ENCODE data around the gene LRRIQ1. TPM values are rescaled to one million over a fixed set of nuclear protein-coding genes. Genes with fewer than 3 reads are reported as not detected.

The LRRIQ1 gene
- total and polyA plus RNA-seq, 2 of the 8 experiments (the other 6 are each of a cell fraction or from before 2014, with no cell fraction given), result 0.24 to 0.76 TPM

DNA sequence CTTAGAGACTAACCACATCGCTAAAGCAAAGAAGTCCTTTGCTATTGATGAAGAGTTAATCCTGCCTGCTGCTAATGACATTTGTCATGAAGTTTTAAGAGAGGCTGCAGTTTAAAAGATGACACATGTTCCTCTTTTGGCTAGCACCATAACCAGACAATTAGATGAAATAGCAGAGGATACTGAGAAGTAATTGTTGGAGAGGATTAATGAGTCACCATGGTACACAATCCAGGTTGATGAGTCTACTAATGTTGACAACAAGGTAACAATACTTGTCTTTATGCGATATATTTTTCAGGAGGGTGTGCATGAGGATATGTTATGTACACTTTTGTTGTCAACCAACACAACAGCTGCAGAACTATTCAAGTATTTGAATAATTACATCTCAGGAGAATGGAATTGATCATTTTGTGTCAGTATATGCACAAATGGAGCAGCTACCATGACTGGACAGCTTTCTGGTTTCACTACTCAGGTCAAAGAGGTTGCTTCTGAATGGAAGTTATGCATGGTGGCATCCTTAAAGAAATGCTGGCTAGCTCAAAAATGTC lies 56.7 kb downstream of the LRRIQ1 start:
- Histone ChIP-seq H3K14ac (ENCODE audit: insufficient read length) (no peak overlapping the region), H3K27ac (ENCODE audit: low read depth, low read length) (no peak overlapping the region), H3K27me3 (replicated peaks in 1 of 4; ENCODE audit: control insufficient read depth in 3 of 4, extremely low read depth in 1 of 4, insufficient read depth in 3 of 4, low read length in 3 of 4) (no peaks in the 10 kb centered on the region), H2BK120ac (replicated peaks; ENCODE audit: low read depth, low read length) (no peak overlapping the region), H3K18ac (ENCODE audit: extremely low read depth, low read length) (no peak overlapping the region), H2AK5ac (ENCODE audit: low read depth, low read length) (no peak overlapping the region), H3K9me3 (ENCODE audit: insufficient read depth in 2 of 2, low read depth in 1 of 2, low read length in 1 of 2) (no peaks in the 10 kb centered on the region), H3K4me3 (ENCODE audit: extremely low read depth in 1 of 4, insufficient read depth in 2 of 4, low read depth in 3 of 4, low read length in 4 of 4) (no peak overlapping the region), H3K4me2 (ENCODE audit: insufficient read depth in 1 of 2, low read depth in 2 of 2, low read length in 2 of 2) (no peak overlapping the region), H3K23ac (ENCODE audit: insufficient read length) (no peak overlapping the region), H4K8ac (ENCODE audit: extremely low read depth, insufficient read depth, low read length) (no peak overlapping the region), H3K4me1 (replicated peaks in 1 of 4; ENCODE audit: control insufficient read depth in 3 of 4, insufficient read depth in 4 of 4, low read length in 3 of 4) (peaks cover 0 to 3% (median under 1%) of the 10 kb centered on the region in 4 experiments; a peak in 3 of 7 replicates), H3K79me1 (ENCODE audit: low read depth, low read length) (no peaks in the 10 kb centered on the region), H3K56ac (replicated peaks; ENCODE audit: insufficient read length, low read depth, low read length) (no peak overlapping the region), H3K23me2 (ENCODE audit: low read depth, low read length) (no peaks in the 10 kb centered on the region), H2BK15ac (ENCODE audit: low read length) (no peak overlapping the region), H3K79me2 (ENCODE audit: control insufficient read depth in 1 of 2, insufficient read depth in 2 of 2, low read length in 2 of 2) (no peaks in the 10 kb centered on the region), H3K4ac (replicated peaks; ENCODE audit: insufficient read length, low read depth, low read length) (no peak overlapping the region), H2BK12ac (ENCODE audit: low read depth, low read length) (no peak overlapping the region), H2BK20ac (ENCODE audit: low read length) (no peak overlapping the region), H4K5ac (ENCODE audit: insufficient read length, low read depth, low read length) (no peak overlapping the region), H3K9ac (replicated peaks in 1 of 4; ENCODE audit: extremely low read depth in 1 of 4, low read depth in 3 of 4, low read length in 3 of 4) (no peak overlapping the region), H4K20me1 (replicated peaks in 1 of 2; ENCODE audit: control insufficient read depth in 1 of 2, insufficient read depth in 2 of 2, low read length in 2 of 2) (no peaks in the 10 kb centered on the region), H3K36me3 (ENCODE audit: control insufficient read depth in 2 of 4, insufficient read depth in 4 of 4, low read length in 3 of 4) (no peaks in the 10 kb centered on the region), H2BK5ac (ENCODE audit: low read depth, low read length) (no peak overlapping the region), H4K91ac (replicated peaks; ENCODE audit: insufficient read length, low read length) (no peak overlapping the region), H2AFZ (ENCODE audit: low read length) (no peak overlapping the region)
- CTCF ChIA-PET (ENCODE audit: partially characterized antibody), result interaction anchor here (1.2 to 1.8 kb wide), 3 partner anchors 12 to 17 kb away, joined by 3 to 5 read pairs (median 4); no protein-coding TSS in a partner anchor
- POLR2A ChIA-PET (ENCODE audit: partially characterized antibody), result no interaction called here
- DNase-seq (ENCODE audit: low read depth in 1 of 2, low spot score in 2 of 2) (no peak), FAIRE-seq (no peak)
- 90% methylated on average over 2 of the region's 2 CpGs; no CpG with 5 or more reads in 1 of the 2 experiments for WGBS, 2 experiments (ENCODE audit: extremely low coverage in 1 of 2, insufficient coverage in 1 of 2, insufficient read length in 1 of 2, insufficient replicate concordance in 2 of 2, low coverage in 1 of 2, low lambda C conversion rate in 2 of 2, missing lambda C conversion rate in 1 of 2)
- no peak for TF ChIP-seq CBX8 (IDR thresholded peaks at IDR 0.05; ENCODE audit: borderline replicate concordance, low read depth, low read length)
- TF ChIP-seq, protein P1, sequence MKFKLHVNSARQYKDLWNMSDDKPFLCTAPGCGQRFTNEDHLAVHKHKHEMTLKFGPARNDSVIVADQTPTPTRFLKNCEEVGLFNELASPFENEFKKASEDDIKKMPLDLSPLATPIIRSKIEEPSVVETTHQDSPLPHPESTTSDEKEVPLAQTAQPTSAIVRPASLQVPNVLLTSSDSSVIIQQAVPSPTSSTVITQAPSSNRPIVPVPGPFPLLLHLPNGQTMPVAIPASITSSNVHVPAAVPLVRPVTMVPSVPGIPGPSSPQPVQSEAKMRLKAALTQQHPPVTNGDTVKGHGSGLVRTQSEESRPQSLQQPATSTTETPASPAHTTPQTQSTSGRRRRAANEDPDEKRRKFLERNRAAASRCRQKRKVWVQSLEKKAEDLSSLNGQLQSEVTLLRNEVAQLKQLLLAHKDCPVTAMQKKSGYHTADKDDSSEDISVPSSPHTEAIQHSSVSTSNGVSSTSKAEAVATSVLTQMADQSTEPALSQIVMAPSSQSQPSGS (IDR thresholded peaks at IDR 0.05; ENCODE audit: low read length), result no peak
- no peak for TF ChIP-seq EZH2 (IDR thresholded peaks at IDR 0.05; ENCODE audit: low read depth, low read length, severe bottlenecking)
- TF ChIP-seq KDM4A (IDR thresholded peaks at IDR 0.05; ENCODE audit: low read depth, low read length, severe bottlenecking), result no peak
- TF ChIP-seq SIX5 (IDR thresholded peaks at IDR 0.05; ENCODE audit: low read depth, low read length), result no peak
- no peak for TF ChIP-seq SIRT6 (IDR thresholded peaks at IDR 0.05; ENCODE audit: low read length)
- no peak for TF ChIP-seq TCF12 (IDR thresholded peaks at IDR 0.05; ENCODE audit: low read depth, low read length)
- no peak for TF ChIP-seq RFX5 (IDR thresholded peaks at IDR 0.05; ENCODE audit: borderline replicate concordance, low read depth, low read length)
- no peak for TF ChIP-seq ASH2L (IDR thresholded peaks at IDR 0.05; ENCODE audit: low read length)
- no peak for TF ChIP-seq HDAC6 (IDR thresholded peaks at IDR 0.05; ENCODE audit: low read depth, low read length)
- TF ChIP-seq, protein P2, sequence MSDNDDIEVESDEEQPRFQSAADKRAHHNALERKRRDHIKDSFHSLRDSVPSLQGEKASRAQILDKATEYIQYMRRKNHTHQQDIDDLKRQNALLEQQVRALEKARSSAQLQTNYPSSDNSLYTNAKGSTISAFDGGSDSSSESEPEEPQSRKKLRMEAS (IDR thresholded peaks at IDR 0.05), result no peak
- TF ChIP-seq SRF (IDR thresholded peaks at IDR 0.05; ENCODE audit: low read depth, low read length), result no peak

Measured in H1 (cell line).